OCI-LY1 (cell line): ENCODE results near the gene AFF2.

ENCODE experiments used
- CTCF ChIP-seq: fragments of 200-600 bp; sonication (generic), shearing (Covaris generic); IDR thresholded peaks from 2 replicates; pipeline ENCODE4 v1.5.1; 2017; ENCODE audit warnings: mild to moderate bottlenecking, antibody characterized with exemption, low read length, moderate library complexity, mixed read lengths
- EZH2 ChIP-seq: fragments of 200-600 bp; sonication (generic), shearing (Covaris generic); IDR thresholded peaks from 2 replicates; pipeline ENCODE4 v1.8.0; 2017; ENCODE audit warnings: borderline replicate concordance, mixed run types, mild to moderate bottlenecking, antibody characterized with exemption, low read length, moderate library complexity, mixed read lengths

DNA sequence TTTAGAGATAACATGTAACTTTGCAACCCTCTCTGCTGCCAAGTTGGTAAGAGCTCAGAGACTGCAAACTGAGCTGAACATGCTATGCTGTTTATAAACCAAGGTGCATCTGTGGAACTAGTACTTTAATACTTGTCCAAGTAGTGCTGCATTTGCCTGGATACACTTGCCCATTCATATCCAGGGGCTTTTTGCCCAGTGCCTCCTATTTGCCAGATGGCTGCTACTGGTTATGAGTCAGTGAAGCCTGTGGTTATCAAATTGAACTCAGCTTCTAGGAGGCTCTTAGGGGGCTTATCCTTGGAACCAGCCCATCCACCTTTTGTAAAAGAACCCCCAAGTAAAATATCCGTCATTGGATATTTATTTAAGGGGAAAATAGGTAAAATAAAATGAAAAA lies 79.6 kb downstream of the AFF2 start:
- TF ChIP-seq CTCF, result no peak
- TF ChIP-seq EZH2, result no peak
